Glutamatergic neuron (in vitro differentiated cells): ENCODE measurements around the gene CDR2L. TPM values are rescaled to one million over a fixed set of nuclear protein-coding genes. Genes with fewer than 3 reads are reported as not detected.
A peak's percentile ranks its signal among the peaks of the same experiment; 100 is the strongest.
"Not testable (repeated sequence)": the region's sequence is repeated elsewhere in the genome, so short reads cannot be mapped to it uniquely, and the experiment has no call there.

ENCODE experiments used
- DNase-seq: peaks from one replicate; pipeline ENCODE4 v3.0.0; 2022
- H3K27ac Mint-ChIP-seq: one replicate; pipeline ENCODE4 v1.8.0; 2020; ENCODE audit warnings: mild to moderate bottlenecking, mixed read lengths, inconsistent platforms; ENCODE audit not compliant: unreplicated experiment
- H3K27me3 Mint-ChIP-seq: one replicate; pipeline ENCODE4 v1.8.0; 2020; ENCODE audit warnings: mild to moderate bottlenecking, moderate library complexity, mixed read lengths, inconsistent platforms; ENCODE audit not compliant: unreplicated experiment
- H3K36me3 Mint-ChIP-seq: one replicate; pipeline ENCODE4 v1.8.0; 2020; ENCODE audit warnings: mild to moderate bottlenecking, mixed read lengths, inconsistent platforms; ENCODE audit not compliant: unreplicated experiment
- H3K4me1 Mint-ChIP-seq: one replicate; pipeline ENCODE4 v1.8.0; 2020; ENCODE audit warnings: mild to moderate bottlenecking, low read depth, mixed read lengths, inconsistent platforms; ENCODE audit not compliant: unreplicated experiment
- H3K4me3 Mint-ChIP-seq: one replicate; pipeline ENCODE4 v1.8.0; 2020; ENCODE audit warnings: mild to moderate bottlenecking, mixed read lengths, inconsistent platforms; ENCODE audit not compliant: unreplicated experiment
- H3K9me3 Mint-ChIP-seq: one replicate; pipeline ENCODE4 v1.8.0; 2020; ENCODE audit warnings: mild to moderate bottlenecking, moderate library complexity, mixed read lengths, inconsistent platforms; ENCODE audit not compliant: unreplicated experiment
- CTCF ChIP-seq: fragments of 200-600 bp; sonication (generic); IDR thresholded peaks from one replicate; pipeline ENCODE4 v1.5.0; 2021; ENCODE audit not compliant: partially characterized antibody, unreplicated experiment
- total RNA-seq: library from RNA; stranded (reverse); fragmentation: NEBNext Ultra II Directional; extraction: Animal tissue kit (Norgen Biotek cat#: 25700); gene quantifications from one replicate; pipeline ENCODE4 v1.2.1, GENCODE V29; 2021; ENCODE audit not compliant: unreplicated experiment

Gene CDR2L
- total RNA-seq, 1 donor from 2014 or later: 59.4 TPM

GRCh38 chr17:75013092-75013559 is 25.7 kb downstream of the CDR2L start:
- DNase-seq: no peak
- peak overlapping the region; percentile 82 for H3K4me3 Mint-ChIP-seq

GRCh38 chr17:75019146-75019545 is 31.7 kb downstream of the CDR2L start:
- no peak for TF ChIP-seq CTCF
- H3K36me3 Mint-ChIP-seq: no peaks in the 10 kb centered on the region
- H3K9me3 Mint-ChIP-seq: no peaks in the 10 kb centered on the region
- no peak overlapping the region for H3K27ac Mint-ChIP-seq
- no peaks in the 10 kb centered on the region for H3K4me1 Mint-ChIP-seq
- no peak overlapping the region for H3K4me3 Mint-ChIP-seq
- no peaks in the 10 kb centered on the region for H3K27me3 Mint-ChIP-seq
- DNase-seq: no peak

More at GRCh38 chr17:75013092-75013559, 25.7 kb downstream of the CDR2L start:
- TF ChIP-seq CTCF: no peak
- H3K27ac Mint-ChIP-seq: peak overlapping the region; percentile 100
- H3K4me1 Mint-ChIP-seq: peaks cover 22% of the 10 kb centered on the region
- H3K27me3 Mint-ChIP-seq: peaks cover 8% of the 10 kb centered on the region
- H3K9me3 Mint-ChIP-seq: peaks cover 6% of the 10 kb centered on the region
- H3K36me3 Mint-ChIP-seq: no peaks in the 10 kb centered on the region

- no peaks in the 10 kb centered on the region for H3K4me1 Mint-ChIP-seq
- no peak overlapping the region for H3K27ac Mint-ChIP-seq
- no peak for DNase-seq
- H3K36me3 Mint-ChIP-seq: no peaks in the 10 kb centered on the region
- H3K4me3 Mint-ChIP-seq: no peak overlapping the region
- no peaks in the 10 kb centered on the region for H3K27me3 Mint-ChIP-seq
- no peaks in the 10 kb centered on the region for H3K9me3 Mint-ChIP-seq
- TF ChIP-seq CTCF: no peak
Observed at GRCh38 chr17:75019710-75020109, 32.3 kb downstream of the CDR2L start.

GRCh38 chr17:75020331-75021110 is 33.1 kb downstream of the CDR2L start:
- DNase-seq: no peak
- Mint-ChIP-seq H3K4me3 (no peak overlapping the region), H3K9me3 (no peaks in the 10 kb centered on the region), H3K36me3 (no peaks in the 10 kb centered on the region), H3K27me3 (peaks cover 1% of the 10 kb centered on the region), H3K27ac (no peak overlapping the region), H3K4me1 (no peaks in the 10 kb centered on the region)
- no peak for TF ChIP-seq CTCF

- no peak overlapping the region for H3K27ac Mint-ChIP-seq
- H3K4me3 Mint-ChIP-seq: no peak overlapping the region
- peaks cover 9% of the 10 kb centered on the region for H3K36me3 Mint-ChIP-seq
- H3K27me3 Mint-ChIP-seq: peaks cover 5% of the 10 kb centered on the region
- DNase-seq: no peak
- peaks cover 3% of the 10 kb centered on the region for H3K9me3 Mint-ChIP-seq
- no peaks in the 10 kb centered on the region for H3K4me1 Mint-ChIP-seq
- no peak for TF ChIP-seq CTCF
Observed at GRCh38 chr17:75024686-75025397, 37.4 kb downstream of the CDR2L start.

GRCh38 chr17:75025398-75025734 is 37.9 kb downstream of the CDR2L start:
- H3K27ac Mint-ChIP-seq, H3K36me3 Mint-ChIP-seq, DNase-seq, H3K4me3 Mint-ChIP-seq, H3K9me3 Mint-ChIP-seq, H3K27me3 Mint-ChIP-seq, H3K4me1 Mint-ChIP-seq: not testable (repeated sequence)

- H3K4me3 Mint-ChIP-seq: peak overlapping the region; percentile 15
- H3K27ac Mint-ChIP-seq, DNase-seq, H3K4me1 Mint-ChIP-seq, H3K27me3 Mint-ChIP-seq, H3K36me3 Mint-ChIP-seq: not testable (repeated sequence)
- H3K9me3 Mint-ChIP-seq: peaks cover 13% of the 10 kb centered on the region
Observed at GRCh38 chr17:75026650-75027049, 39.2 kb downstream of the CDR2L start.
